ENCODE data around the gene EPHB2.

Gene EPHB2

GRCh38 chr1:22752339-22752738 lies 41.7 kb downstream of the EPHB2 start:
- DNase-seq: no peak

DNA sequence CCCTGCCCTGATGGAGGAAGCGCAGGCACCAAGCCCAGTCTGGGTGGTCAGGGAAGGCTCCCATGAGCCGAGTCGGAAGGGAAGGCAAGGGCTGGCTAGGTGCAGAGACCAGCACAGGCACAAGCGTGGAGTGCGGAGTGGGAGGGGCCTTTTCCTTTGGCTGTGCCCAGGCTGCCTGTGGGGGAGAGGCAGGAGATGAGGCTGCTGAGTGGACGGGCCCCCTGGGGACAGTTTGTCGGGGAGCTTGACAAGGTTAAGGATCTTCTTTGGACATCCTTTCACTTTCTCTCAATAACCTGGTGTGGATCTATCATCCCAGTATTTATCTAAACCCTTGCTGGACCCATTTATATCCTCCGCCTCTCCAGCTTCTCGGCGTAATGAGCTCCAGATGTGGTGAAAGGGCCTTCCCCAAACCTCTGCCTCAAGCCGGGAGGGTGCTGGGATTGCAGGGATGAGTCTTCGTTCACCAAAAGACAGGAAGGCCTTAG lies 42.9 kb downstream of the EPHB2 start:
- DNase-seq: no peak

DNA sequence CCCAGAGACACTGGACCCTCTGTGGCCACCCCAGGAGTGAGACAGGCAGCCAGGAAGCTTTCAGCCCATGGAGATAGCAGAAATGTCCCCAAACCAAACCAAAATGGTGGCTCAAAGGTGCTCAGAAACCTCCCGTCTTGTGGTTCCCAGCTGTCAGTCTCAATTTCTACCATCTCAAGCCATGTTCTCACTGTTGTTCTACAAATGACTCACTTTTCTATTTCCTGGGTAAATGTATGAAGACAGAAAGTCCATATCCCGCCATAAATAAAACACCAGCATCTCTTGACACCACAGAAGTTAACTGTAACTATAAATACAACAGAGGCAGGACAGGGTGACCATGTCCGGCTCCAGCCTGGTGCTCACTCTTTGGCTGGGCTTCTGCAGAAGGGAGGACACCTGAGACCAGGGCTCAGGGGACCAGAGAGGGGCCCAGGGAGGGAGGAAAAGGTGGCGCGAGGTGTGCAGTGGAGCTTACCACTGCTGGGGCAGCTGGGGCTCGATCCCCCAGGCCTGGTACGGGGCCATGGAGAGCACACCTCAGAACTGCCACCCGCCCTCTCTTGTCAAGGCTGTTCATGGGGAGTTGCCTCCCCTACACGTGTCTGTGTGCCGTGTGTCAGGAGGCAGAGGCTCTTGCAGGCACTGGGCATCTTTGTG lies 43.6 kb downstream of the EPHB2 start:
- no peak for DNase-seq

- no peak for DNase-seq
Measured at GRCh38 chr1:22754824-22755223, 44.2 kb downstream of the EPHB2 start.

GRCh38 chr1:22755641-22756040 lies 45.0 kb downstream of the EPHB2 start:
- DNase-seq: no peak

DNA sequence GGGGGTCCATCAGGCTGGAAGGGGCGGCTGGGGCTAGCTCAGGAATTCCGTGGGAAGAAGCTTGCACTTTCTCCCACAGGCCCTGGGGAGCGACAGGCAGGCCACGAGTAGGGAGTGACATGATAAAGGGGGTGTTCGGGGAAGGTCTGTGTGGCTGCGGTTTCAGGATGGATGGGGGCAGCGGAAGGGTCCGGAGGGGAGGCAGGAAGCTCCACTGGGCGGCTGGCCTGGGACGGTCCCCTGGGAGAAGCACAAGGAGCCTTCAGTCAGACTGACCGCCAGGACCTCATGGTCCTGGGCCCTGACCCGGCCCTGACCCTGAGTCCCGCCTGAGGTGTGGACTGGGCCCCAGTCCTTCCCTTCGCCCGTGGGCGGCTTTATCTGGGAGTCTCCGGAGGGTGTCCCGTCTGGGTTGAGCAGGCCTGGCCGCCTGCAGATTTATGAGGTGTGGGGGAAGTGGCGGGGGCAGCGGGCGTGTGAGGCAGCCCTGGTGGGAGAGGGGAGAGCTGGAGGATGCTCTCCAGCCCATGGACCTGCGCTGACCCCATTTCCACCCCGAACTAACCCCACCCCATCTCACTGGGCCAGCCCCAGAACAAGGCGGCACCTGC lies 45.6 kb downstream of the EPHB2 start:
- no peak for DNase-seq

- DNase-seq: no peak
Measured at GRCh38 chr1:22760455-22760854, 49.8 kb downstream of the EPHB2 start.

DNA sequence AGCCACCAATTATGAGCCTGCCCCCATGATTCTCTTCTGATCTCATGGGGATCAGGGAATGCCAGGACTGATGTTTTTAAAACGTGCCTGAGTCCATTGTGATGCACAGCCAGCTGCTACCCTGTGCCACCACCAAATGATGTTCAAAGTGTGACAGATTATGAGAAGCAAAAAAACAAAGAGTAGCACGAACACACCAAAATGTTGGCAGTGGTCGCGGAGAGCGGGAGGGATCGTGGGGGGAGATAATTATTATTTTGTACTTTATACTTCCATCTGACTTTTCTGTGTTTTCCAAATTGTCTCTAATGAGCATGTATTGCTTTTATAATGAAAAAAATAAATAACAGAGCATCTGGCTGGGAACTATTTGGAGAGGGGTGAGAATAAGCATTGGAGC lies 50.5 kb downstream of the EPHB2 start:
- no peak for DNase-seq

- DNase-seq: no peak
Measured at GRCh38 chr1:22761821-22762220, 51.2 kb downstream of the EPHB2 start.

DNA sequence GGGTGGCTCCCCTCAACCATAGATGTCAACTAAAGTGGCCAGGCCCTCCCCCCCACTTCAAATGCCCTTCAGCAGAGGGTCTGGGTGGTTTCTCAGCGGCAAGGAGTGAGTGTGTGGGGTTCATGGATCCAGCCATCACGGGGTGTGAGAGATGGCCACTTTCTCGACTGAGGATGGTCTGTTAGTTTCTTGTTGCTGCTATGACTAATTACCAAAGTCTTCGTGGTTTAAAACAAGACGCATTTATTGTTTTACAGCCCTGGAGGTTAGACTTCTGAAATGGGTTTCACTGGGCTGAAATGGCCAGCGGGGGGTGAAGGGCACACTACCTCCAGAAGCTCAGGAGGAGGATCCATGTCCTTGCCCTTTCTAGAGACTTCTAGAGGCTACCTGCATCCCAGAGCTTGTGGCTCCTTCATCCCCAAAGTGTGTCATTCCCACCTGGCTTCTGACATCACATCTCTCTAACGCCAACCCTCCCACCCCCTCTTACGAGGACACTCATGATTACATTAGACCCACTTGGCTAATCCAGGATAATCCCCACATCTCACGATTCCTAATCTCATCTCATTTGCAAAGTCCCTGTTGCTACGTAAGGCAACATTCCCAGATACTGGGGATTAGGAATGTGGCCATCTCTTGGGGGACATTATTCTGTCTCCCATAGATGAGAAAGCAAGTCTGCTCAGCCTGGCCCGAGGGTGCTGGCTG lies 53.0 kb downstream of the EPHB2 start:
- no peak for DNase-seq

- no peak for DNase-seq
Measured at GRCh38 chr1:22767852-22768251, 57.2 kb downstream of the EPHB2 start.

DNA sequence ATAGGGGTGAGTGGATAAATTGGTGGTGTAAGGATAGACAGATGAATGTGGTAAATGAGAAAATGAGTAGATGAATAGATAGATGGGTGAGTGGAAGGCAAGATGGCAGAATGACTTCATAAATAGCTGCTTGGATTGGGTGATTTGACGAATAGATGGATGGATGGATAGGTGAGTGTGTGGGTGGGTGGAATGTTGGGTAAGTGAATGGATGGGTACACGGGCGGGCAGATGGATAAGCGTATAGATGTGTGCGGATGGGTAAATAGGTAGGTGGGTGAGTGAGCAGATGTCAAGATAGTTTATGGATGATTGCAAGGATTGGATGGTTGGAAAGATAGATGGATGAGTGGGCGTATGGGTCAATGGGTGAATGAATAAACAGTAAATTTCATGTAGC lies 59.3 kb downstream of the EPHB2 start:
- no peak for DNase-seq

DNA sequence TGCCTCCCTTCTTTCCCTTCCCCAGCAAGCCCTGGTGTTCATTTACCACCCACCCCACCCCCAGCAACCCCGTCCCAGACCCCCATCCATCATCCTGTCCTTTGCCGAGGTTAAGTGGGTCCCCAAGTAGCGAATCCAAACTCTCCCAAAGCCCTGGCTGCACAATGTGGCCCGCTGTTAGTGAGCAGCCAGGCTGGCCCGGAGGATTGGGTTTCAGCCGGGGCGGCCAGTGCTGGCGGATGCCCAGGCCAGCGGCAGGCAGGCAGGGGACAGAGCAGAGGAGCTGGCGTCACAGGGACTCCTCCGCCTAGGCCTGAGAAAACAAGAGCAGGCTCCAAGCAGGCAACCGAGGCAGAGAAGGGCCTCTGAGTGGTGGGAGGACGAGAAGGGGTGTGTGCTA lies 61.4 kb downstream of the EPHB2 start:
- DNase-seq: no peak

GRCh38 chr1:22773981-22774832 lies 63.6 kb downstream of the EPHB2 start:
- DNase-seq: no peak

DNA sequence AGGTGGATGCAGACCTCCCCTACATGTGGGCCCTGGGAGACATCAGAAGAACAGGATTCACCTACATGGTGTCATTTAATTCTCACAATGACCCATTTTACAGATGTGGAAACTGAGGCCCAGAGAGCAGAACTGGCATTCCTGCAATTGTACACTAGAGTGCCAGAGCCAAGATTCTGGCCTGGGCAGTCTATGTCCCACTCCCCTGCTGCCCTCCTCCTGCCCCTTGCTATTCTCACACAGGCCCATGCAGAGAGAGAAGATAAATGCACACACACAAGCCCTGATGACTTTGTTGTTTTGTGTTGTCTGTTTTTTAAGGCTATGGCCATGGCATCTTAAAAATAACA lies 64.2 kb downstream of the EPHB2 start:
- no peak for DNase-seq

DNA sequence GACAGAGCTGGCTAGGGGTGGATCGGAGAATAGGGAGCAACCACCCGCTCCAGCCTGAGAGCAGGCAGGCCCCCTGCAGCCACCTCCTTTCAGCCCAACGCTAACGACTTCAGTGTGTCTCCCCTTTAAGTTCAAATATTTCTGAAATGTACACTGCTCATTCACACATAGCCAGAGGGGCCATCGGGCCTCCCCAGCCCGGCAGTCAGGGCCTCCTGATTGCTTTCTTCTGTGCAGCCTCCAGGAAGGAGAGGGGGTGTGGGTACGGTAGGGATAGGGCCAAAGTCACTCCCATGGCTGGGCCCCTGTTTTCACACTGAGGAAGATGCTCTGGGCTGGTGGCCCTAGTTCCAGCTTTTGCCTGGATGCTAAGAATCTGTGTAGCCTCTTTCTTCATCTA lies 64.8 kb downstream of the EPHB2 start:
- no peak for DNase-seq

GRCh38 chr1:22776035-22776613 lies 65.5 kb downstream of the EPHB2 start:
- no peak for DNase-seq

DNA sequence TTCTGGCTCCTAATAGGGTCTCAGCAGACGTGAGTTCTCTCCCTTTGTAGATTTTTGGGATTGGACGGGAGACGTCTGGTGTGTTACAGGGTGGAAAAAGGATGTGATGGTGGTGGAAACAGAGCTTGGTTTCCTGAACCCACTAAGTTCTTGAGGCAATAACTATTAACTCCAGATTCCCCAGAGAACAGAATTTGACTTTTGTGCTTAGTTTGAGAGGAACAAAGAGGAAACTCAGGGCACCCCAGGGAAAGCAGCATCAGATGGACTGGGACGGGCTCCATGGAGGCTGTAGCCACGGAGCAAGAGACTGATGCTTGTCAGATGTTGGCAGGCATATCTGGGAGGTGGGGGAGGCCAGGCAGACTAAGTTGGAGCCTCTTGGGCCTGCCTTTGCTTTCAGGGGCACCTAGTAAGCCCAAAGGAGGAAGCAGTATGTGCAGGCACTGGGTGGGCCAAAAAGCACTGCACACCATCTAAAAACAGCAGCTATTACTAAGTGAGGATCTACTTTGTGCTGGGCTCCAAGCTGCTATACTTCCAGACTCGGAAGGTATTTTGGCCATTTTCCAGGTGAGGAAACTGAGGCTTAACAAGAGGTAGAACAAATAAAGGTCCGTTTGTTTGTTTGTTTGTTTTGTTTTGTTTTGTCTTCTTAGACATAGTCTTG lies 66.9 kb downstream of the EPHB2 start:
- no peak for DNase-seq

GRCh38 chr1:22778408-22778807 lies 67.8 kb downstream of the EPHB2 start:
- DNase-seq: no peak

- no peak for DNase-seq
Measured at GRCh38 chr1:22778862-22779520, 68.4 kb downstream of the EPHB2 start.

- no peak for DNase-seq
Measured at GRCh38 chr1:22780696-22781095, 70.1 kb downstream of the EPHB2 start.

DNA sequence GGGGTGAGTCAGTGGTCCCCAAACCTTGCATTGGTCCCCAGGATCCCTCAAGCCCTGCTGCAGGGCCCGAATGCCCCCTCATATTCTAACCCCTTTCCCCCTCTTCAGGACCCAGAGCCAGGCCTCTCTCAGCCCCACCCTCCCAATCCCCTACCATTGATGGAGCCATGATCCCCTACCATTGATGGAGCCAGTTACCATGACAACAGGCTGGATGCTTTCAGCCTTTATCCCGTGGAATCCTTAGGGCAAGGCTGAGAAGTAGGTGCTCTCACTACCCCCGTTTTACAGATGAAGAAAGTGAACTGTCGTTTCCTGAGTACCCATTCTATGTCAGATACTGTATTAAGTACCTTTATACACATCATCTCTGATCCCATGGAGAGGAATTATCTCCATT lies 70.8 kb downstream of the EPHB2 start:
- no peak for DNase-seq

Measured in NCI-H1930 (cell line).